ENCODE data around the gene SPG7. TPM values are rescaled to one million over a fixed set of nuclear protein-coding genes. Genes with fewer than 3 reads are reported as not detected.

Gene SPG7
- total RNA-seq, 4 donors from 2014 or later: 58.8 to 94.3 (median 83.3) TPM

DNA sequence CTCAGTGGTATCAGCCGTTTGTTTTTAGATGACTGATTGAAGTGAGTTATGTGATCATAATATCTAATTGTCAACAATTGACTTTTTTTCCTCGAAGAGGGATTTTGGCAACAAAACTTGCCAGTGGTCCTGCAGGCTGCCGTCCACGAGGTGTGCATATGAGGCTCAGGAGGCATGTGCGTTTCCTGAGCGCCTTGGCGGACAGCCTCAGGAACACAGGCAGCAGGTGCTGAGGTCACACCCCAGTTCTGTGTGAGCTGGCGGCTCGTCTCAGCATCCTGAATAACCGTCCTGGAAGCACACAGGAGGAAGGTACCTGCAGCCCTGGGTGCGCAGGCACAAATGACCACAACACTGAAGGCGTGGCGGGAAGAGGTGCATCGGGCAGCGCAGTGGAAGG, 11.7 kb downstream of the SPG7 start:
- WGBS: 81% methylated on average over 15 of the region's 15 CpGs
- intact Hi-C loops (cut with DNase I): no loop called here
- Histone ChIP-seq H3K4me3 (no peak overlapping the region), H3K4me1 (peaks cover 0 to 9% (median 0%) of the 10 kb centered on the region in 4 donors), H3K27me3 (no peaks in the 10 kb centered on the region), H3K9me3 (no peaks in the 10 kb centered on the region), H3K27ac (replicated peaks in 1 of 4) (no peak overlapping the region), H3K36me3 (peaks cover 65 to 100% (median 85%) of the 10 kb centered on the region in 4 donors)
- TF ChIP-seq POLR2A (IDR thresholded peaks at IDR 0.05; ENCODE audit: low read depth) (no peak), POLR2AphosphoS5 (IDR thresholded peaks at IDR 0.05) (no peak), EP300 (IDR thresholded peaks at IDR 0.05) (no peak)
- TF ChIP-seq, protein P1, sequence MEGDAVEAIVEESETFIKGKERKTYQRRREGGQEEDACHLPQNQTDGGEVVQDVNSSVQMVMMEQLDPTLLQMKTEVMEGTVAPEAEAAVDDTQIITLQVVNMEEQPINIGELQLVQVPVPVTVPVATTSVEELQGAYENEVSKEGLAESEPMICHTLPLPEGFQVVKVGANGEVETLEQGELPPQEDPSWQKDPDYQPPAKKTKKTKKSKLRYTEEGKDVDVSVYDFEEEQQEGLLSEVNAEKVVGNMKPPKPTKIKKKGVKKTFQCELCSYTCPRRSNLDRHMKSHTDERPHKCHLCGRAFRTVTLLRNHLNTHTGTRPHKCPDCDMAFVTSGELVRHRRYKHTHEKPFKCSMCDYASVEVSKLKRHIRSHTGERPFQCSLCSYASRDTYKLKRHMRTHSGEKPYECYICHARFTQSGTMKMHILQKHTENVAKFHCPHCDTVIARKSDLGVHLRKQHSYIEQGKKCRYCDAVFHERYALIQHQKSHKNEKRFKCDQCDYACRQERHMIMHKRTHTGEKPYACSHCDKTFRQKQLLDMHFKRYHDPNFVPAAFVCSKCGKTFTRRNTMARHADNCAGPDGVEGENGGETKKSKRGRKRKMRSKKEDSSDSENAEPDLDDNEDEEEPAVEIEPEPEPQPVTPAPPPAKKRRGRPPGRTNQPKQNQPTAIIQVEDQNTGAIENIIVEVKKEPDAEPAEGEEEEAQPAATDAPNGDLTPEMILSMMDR (IDR thresholded peaks at IDR 0.05): no peak
- no peak for DNase-seq (ENCODE audit: extremely low spot score)

DNA sequence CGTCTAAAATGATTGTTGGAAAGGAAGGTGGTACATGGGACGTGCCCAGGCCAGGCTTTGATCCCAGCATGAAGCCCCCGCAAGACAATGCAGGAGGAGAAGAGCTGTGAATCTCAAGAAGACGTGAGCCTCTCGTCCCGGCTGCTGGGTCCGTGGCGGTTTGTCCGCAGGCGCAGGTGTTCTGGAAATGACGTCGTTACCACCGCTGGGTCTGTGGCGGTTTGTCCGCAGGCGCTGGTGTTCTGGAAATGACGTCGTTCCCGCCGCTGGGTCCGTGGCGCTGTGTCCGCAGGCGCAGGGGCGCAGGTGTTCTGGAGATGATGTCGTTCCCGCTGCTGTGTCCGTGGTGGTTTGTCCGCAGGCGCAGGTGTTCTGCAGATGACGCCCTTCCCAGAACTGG, 14.1 kb downstream of the SPG7 start:
- Histone ChIP-seq H3K4me3 (no peak overlapping the region), H3K36me3 (peaks cover 75 to 100% (median 88%) of the 10 kb centered on the region in 4 donors)
- 93% methylated on average over 26 of the region's 31 CpGs for WGBS

DNA sequence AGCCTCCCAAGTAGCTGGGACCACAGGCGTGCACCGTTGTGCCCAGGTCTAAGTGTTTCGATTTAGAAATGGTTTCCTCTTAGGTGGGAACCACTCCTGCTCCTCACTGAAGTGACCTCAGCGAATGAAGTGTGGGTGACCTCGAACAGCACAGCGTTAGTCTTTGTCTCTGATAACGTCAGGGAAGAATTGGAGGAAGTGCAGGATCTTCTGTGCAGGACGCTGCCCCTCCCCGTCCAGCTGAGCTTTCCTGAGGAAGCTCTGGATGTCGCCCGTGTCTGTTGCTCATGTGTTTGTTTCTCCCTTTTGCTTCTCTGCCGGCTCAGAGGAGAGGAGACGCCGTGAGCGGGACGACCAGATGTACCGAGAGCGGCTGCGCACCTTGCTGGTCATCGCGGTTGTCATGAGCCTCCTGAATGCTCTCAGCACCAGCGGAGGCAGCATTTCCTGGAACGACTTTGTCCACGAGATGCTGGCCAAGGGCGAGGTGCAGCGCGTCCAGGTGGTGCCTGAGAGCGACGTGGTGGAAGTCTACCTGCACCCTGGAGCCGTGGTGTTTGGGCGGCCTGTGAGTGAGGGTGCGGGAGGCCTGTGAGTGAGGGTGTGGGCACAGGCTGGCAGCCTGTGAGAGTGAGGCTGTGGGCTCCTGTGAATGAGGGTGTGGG, 15.6 kb downstream of the SPG7 start:
- intact Hi-C loops (cut with DNase I): no loop called here
- no peak for TF ChIP-seq EP300 (IDR thresholded peaks at IDR 0.05)
- TF ChIP-seq, protein P1 (IDR thresholded peaks at IDR 0.05): no peak
- no peak for TF ChIP-seq POLR2A (IDR thresholded peaks at IDR 0.05; ENCODE audit: low read depth)
- TF ChIP-seq POLR2AphosphoS5 (IDR thresholded peaks at IDR 0.05): peak in 1 of 2 donors; percentile 16
- 86% methylated on average over 30 of the region's 32 CpGs for WGBS
- Histone ChIP-seq H3K4me3 (peak overlapping the region in 1 of 4 donors; percentile 4), H3K36me3 (peaks cover 69 to 100% (median 88%) of the 10 kb centered on the region in 4 donors), H3K27ac (replicated peaks in 1 of 4) (peak overlapping the region in 1 of 4 donors; percentile 30), H3K9me3 (no peaks in the 10 kb centered on the region), H3K4me1 (peaks cover 0 to 14% (median 0%) of the 10 kb centered on the region in 4 donors), H3K27me3 (no peaks in the 10 kb centered on the region)
- no peak for DNase-seq (ENCODE audit: extremely low spot score)

More for the DNA sequence above, 14.1 kb downstream of the SPG7 start:
- H3K27me3 ChIP-seq: no peaks in the 10 kb centered on the region
- DNase-seq (ENCODE audit: extremely low spot score): no peak
- H3K9me3 ChIP-seq: no peaks in the 10 kb centered on the region
- TF ChIP-seq EP300 (IDR thresholded peaks at IDR 0.05) (no peak), POLR2A (IDR thresholded peaks at IDR 0.05; ENCODE audit: low read depth) (no peak), POLR2AphosphoS5 (IDR thresholded peaks at IDR 0.05) (no peak)
- TF ChIP-seq, protein P1 (IDR thresholded peaks at IDR 0.05): no peak
- H3K27ac ChIP-seq (replicated peaks in 1 of 4): no peak overlapping the region
- intact Hi-C loops (cut with DNase I): no loop called here
- H3K4me1 ChIP-seq: peaks cover 0 to 14% (median 0%) of the 10 kb centered on the region in 4 donors

DNA sequence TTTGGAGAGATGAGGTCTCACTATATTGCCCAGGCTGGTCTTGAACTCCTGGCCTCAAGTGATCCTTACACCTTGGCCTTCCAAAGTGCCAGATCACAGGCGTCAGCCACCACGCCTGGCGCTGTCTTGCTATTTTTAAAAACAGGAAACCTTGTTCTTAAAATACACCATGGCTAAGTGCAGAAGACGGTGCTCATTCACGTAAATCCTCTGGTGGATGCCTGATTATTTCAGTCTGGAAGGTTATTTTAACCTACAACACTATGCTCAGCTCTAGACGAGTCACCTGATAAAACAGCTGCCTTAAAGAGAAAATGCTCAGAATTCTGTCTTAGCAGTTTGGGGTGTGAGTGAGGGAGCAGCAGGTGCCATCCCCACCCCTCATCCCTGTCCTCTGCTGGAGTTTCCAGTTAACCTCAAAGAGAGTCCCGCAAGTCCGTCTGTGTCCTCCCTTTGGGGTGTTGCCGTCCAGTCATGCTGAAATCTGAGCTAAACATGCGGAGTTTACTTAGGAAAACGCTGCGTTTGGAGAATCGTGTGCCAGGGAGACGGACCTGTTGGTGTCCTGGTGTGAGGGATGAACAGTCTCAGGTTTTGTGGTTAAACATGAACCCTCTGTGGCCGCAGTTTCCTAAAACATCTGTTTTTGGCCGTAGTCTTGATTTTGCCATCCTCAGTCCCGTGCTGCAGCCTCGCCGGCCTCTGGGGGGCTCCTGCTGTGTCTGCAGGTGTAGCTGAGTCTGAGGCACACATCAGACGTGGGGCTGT, 17.1 kb downstream of the SPG7 start:
- 68% methylated on average over 20 of the region's 20 CpGs for WGBS
- TF ChIP-seq, protein P1 (IDR thresholded peaks at IDR 0.05): no peak
- TF ChIP-seq EP300 (IDR thresholded peaks at IDR 0.05) (no peak), POLR2AphosphoS5 (IDR thresholded peaks at IDR 0.05) (no peak), POLR2A (IDR thresholded peaks at IDR 0.05; ENCODE audit: low read depth) (no peak)
- no peak for DNase-seq (ENCODE audit: extremely low spot score)
- Histone ChIP-seq H3K36me3 (peaks cover 62 to 100% (median 89%) of the 10 kb centered on the region in 4 donors), H3K27me3 (no peaks in the 10 kb centered on the region), H3K4me1 (peaks cover 0 to 14% (median 0%) of the 10 kb centered on the region in 4 donors), H3K4me3 (no peak overlapping the region), H3K9me3 (no peaks in the 10 kb centered on the region), H3K27ac (replicated peaks in 1 of 4) (no peak overlapping the region)
- intact Hi-C loops (cut with DNase I): no loop called here
